ENCODE results near the gene ASTN2.

Gene ASTN2

GRCh38 chr9:116420993-116421538, 993.8 kb downstream of the ASTN2 start:
- in situ Hi-C loops (cut with HindIII; ENCODE audit: low sequenced_read_pairs): no loop called here

DNA sequence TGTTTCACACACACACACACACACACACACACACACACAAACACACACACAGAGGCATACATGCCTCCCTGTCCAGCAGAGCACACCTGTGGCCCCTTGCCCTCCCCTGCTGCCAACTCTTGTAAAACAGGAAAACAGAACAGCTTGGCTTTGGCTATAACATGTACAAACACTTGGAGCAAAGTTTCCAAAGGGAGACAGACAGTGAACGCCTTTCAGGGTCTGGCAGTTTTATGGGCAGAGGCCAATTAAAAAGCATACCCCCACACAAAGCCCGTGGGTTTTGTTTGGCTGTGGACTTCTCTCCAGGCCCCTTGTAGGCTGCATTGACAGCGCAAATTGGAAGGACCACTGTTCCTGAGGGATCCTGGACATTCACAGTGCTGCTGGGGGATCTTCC, 995.7 kb downstream of the ASTN2 start:
- in situ Hi-C loops (cut with HindIII; ENCODE audit: low sequenced_read_pairs): no loop called here

GRCh38 chr9:116417464-116417863, 997.4 kb downstream of the ASTN2 start:
- in situ Hi-C loops (cut with HindIII; ENCODE audit: low sequenced_read_pairs): no loop called here

DNA sequence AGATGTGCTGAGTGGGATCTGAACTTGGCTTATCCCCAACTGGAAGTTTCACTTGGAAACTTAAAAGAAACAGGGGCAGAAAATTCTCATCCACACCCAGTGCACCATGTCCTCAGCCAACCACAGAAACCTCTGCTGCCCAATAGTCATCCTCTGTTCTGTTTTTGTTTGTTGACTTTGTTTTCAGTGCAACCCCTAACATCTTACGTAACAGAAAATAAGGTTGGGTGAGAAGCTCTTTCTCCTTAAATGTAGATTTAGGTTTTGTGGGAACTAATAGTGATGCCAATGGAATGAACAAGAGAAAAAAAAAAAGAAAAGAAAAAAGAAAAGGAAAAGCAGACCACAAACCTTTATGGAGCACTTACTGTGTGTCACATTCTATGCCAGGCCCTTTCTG, 998.4 kb downstream of the ASTN2 start:
- in situ Hi-C loops (cut with HindIII; ENCODE audit: low sequenced_read_pairs): no loop called here

GRCh38 chr9:116414374-116414773, 1000.5 kb downstream of the ASTN2 start:
- in situ Hi-C loops (cut with HindIII; ENCODE audit: low sequenced_read_pairs): no loop called here

DNA sequence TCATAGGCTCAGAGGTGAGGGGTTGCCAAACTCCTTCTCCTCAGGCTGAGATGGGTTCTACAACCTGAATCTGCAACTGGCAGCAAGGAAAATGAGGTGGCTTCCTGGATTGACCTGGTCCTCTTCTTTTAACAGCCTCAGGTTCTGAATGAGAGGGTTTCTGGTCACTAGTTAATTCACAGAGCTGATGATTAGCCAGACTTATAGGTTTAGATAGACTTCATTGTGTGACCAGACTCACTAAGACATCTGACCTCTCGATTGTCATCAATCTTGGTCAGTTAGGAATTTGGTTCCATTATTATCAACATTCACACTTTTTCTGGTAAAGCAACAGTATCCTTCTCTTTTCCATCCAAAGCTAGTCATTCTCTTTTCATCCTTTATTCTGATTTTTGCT, 1003.4 kb downstream of the ASTN2 start:
- in situ Hi-C loops (cut with HindIII; ENCODE audit: low sequenced_read_pairs): no loop called here

DNA sequence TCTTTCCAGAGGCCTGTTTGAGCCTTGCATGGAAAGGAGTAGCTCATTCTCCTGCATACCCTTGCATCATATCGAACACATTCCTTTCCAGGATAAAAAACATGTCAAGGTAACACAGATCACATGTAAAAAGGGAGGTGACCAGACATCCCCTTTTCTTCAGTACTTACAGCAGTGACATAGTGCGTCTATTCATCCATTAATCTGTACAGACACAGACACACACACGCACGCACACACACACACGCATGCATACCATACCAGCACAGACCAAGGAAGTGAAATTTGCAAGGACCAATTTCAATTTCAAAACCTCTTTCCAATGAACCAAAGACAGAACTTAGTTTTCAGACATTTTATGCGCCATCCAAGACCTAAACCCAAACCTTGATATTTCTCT, 1005.2 kb downstream of the ASTN2 start:
- in situ Hi-C loops (cut with HindIII; ENCODE audit: low sequenced_read_pairs): no loop called here

- in situ Hi-C loops (cut with HindIII; ENCODE audit: low sequenced_read_pairs): no loop called here
Measured at GRCh38 chr9:116409129-116409528, 1005.7 kb downstream of the ASTN2 start.

DNA sequence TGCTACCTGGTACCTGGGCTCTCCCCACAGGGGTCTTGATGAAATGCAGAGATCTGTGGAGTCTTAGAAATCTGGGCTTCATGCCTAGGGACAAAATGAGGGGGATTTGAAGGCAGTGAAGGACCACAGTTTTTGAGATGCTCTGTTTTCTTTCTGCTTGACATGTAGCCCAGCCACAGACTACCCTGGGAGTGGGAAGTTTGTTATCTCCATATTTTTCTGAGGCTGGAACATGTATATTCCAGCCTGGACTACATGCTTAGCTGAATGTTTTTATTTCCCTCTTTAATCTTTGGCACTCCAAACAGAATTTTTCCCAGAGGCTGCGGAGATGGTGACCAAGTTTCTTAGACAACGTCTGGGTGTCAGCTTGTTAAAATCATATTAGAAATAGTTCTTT, 1008.4 kb downstream of the ASTN2 start:
- in situ Hi-C loops (cut with HindIII; ENCODE audit: low sequenced_read_pairs): no loop called here

- in situ Hi-C loops (cut with HindIII; ENCODE audit: low sequenced_read_pairs): no loop called here
Measured at GRCh38 chr9:116405321-116405720, 1009.5 kb downstream of the ASTN2 start.

DNA sequence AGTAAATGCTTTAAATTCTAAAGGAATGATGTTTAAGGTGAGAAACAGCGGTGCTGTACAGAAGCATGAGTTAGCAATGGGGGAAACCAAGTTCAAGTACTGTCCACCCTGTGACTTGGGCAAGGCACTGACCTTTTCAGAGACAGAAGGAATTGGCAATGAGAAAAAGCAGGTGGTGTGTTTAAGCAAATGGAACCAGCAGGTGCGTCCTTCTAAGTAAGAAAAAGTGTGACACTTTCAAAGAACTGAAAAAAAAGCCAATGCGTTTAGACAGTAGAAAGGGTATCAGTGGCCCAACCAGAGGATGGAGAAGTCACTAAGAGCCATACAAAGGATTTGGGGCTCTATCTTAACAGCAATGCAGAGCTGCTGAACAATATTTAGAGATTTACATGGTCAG, 1010.6 kb downstream of the ASTN2 start:
- in situ Hi-C loops (cut with HindIII; ENCODE audit: low sequenced_read_pairs): no loop called here

DNA sequence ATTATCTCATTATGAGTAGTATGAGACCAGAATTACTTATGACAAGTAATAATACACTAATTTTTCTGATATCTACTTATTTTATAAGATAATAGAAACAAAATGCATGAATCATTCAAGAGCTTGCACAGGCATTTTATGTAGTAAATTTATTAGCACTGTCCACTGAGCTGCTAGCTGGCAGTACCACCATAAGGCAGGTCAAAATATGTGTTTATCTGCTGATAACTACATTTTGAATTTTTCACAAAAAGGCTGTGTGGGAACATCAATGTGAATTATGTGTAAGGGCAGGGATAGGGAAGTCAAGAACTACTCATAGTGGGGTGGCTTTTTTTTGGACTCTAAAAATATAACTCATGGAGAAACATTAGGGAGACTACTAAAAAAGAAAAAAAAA, 1011.7 kb downstream of the ASTN2 start:
- in situ Hi-C loops (cut with HindIII; ENCODE audit: low sequenced_read_pairs): no loop called here

DNA sequence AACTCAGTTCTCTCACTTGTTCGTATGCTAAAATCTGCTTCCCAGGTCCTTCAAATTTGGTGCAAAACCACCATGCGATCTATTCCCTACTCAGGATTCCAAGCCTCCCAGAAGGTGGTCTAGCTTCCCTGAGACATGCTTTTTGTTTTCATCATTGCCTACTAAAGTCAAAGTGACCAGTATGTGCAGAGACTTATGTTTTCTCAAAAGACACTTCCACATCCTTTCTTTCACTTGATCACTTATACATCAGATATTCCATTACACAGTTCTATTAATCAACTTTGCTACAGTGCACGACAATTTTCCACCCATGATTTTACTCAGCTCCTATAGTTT, 1019.2 kb downstream of the ASTN2 start:
- in situ Hi-C loops (cut with HindIII; ENCODE audit: low sequenced_read_pairs): no loop called here

GRCh38 chr9:116394894-116395698, 1019.8 kb downstream of the ASTN2 start:
- in situ Hi-C loops (cut with HindIII; ENCODE audit: low sequenced_read_pairs): no loop called here

DNA sequence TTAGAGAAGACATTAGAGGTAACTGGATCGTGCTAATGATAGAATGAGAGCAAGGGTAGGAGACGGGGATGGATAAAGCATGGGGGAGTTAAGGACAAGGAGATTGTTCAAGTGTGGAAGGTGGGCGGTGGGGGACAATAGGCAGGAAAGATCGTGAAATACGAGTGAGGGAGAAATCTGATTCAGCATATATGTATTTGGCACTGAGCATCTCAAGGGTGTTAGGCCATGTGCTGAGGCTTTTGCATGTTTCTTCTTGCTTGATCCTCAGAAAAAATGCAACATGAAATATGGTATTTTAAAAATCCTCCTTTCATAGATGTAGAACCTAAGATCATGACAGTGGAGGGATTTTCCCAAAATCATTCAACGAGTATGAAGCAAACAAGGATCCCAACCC, 1020.8 kb downstream of the ASTN2 start:
- in situ Hi-C loops (cut with HindIII; ENCODE audit: low sequenced_read_pairs): no loop called here

GRCh38 chr9:116393198-116393597, 1021.7 kb downstream of the ASTN2 start:
- in situ Hi-C loops (cut with HindIII; ENCODE audit: low sequenced_read_pairs): no loop called here

DNA sequence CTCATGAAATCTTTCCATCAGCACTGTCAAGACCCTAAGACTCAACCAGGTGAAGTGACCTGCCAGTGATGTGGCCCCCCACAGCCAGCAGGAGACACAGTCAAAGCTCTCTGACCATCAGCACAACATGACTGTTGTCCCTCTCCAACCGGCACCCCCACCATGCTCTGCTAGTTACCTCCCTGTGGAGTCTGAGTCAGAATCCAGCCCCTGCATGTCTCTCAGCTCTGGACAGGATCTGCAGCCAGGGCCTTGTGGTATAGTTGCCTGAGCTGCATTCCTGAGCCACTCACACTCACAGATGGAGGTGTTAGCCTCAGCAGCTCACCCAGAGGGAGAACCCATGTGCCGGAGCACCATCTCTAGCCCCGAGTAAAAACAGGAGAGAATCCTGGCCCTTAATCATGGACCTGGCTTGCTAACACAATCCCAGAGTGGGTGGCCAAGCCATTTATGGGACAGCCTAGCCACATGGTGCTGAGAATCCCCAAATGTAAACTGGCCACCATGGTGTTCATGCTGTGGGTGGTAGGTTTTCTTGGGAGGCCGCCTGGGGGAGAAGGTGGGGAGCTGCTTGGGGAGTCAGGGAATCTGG, 1023.5 kb downstream of the ASTN2 start:
- in situ Hi-C loops (cut with HindIII; ENCODE audit: low sequenced_read_pairs): no loop called here

DNA sequence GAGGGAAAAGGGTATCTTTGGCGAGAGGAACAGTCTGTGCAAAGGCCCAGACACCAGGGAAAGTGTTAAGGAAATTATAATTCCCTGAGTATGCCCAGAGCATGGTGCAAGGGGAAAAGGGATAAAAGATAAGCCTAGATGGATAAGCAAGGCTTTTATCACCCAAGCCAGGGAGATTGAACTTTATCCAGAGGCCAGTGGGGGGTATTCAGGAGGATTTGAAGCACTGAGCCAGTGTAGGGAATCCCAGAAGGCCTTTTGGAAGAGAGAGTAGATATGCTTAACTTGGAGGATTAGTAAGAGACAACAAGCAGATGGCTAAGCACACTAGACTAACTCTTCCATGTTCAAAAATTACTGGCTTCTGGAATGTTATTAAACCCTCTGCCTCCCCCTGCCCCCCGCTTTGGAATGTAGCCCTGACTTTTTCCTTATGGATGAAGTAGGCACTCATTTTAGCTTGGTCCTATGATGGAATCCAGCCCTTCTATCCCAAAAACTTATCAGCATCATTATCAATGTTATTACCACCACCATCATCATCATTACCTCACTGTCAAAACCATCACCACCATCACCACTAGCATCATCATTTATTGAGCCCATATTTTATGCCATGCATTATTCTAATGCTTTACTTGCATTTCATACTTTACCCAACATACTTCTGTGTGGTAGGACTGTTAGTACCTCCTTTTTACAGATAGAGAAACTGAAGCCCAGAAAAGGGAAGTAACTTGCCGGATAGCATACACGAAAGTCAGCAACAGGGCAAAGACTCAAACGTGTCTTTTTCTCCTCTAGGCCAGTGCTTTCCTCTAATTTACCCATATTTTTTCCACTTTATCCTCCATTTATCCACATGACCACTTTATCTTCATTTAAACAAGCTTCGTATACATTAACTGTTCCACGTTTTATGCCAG, 1024.3 kb downstream of the ASTN2 start:
- in situ Hi-C loops (cut with HindIII; ENCODE audit: low sequenced_read_pairs): no loop called here

DNA sequence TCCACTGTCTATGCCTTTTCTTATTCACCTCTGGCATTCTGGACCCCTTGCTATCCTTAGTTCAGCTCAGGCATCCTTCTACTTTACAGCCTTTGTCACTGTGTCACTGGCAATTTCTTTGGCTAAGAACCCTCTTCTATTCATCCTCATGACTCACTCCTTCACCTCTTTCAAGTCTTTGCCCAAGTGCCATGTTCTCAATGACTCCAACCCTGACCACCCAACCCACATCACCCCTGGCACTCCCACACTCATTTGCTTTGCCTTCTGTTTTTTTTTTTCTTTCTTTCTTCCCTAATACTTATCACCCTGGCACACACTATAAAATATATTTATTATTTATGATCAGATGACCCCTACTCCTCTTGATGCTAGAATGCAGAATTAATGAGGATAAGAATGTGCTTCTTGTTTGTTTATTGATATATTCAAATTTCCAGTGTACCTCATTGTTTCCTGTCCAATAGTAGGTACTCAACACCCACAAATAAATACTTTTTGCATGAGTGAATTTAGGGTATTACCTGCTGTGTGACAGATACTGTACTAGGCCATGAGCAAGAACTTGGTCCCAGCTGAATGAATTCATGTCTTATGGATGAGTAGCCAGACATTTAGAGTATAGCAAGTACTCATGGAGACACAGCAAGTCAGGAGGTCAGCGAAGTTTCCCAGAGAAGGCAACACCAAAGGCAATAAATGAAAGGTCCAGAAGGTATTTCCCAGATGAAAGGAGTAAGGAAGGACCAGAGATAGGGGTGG, 1025.1 kb downstream of the ASTN2 start:
- in situ Hi-C loops (cut with HindIII; ENCODE audit: low sequenced_read_pairs): no loop called here

GRCh38 chr9:116387934-116388698, 1026.7 kb downstream of the ASTN2 start:
- in situ Hi-C loops (cut with HindIII; ENCODE audit: low sequenced_read_pairs): no loop called here

All from endothelial cell of hepatic sinusoid (primary cell).